Stimulated activated naive CD4-positive, alpha-beta T cell (primary cell): Measurements from ENCODE around the gene GPS1.

Source experiments
- DNase-seq, 6 experiments: peaks; one replicate each; lab custom pipeline; 2025; lab: John Stamatoyannopoulos, UW

The GPS1 gene

GRCh38 chr17:82045936-82046484 is 5.7 kb upstream of the GPS1 start:
- DNase-seq: no peak

GRCh38 chr17:82046903-82047302 is 4.8 kb upstream of the GPS1 start:
- DNase-seq: no peak

DNA sequence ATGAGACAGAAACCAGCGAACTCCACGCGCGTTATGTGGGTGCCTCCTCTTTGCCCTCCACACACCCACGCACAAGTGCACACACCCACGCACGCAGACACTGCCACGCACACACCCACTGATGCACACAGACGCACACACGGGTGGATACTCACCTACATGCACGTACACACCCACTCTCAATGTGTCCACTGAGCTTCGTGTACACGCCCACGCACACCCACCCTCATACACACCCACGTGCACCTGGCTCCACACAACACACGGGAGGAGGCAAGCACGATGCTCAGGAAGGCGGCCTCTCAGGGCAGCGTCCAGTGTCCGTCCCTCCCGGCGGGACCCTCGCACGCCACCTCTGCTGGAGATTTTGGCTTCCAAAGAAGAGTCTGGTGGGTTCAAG is 4.3 kb upstream of the GPS1 start:
- DNase-seq: no peak

- no peak for DNase-seq
These were observed 3.7 kb upstream of the GPS1 start for GRCh38 chr17:82047914-82048570.

- DNase-seq: no peak
These were observed 3.1 kb upstream of the GPS1 start for GRCh38 chr17:82048571-82048971.

DNA sequence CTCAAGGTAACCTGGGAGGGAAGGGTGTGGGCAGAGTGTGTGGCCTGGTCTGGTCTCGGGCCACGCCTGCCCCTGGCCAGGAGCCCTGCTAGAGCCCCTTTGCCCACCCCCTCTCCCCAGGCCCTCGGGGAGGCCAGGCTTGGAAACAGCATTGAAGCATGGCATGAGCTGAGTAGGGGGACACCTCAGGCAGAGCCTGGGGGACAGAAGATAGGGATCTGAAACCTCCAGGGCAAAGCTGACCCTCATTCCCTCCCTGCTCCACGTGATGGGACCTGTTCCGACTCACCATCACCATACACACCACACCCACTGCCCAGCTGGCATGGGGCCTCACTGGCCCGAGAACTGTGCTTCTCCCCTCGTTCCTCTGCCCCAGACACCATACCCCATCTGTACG is 2.6 kb upstream of the GPS1 start:
- DNase-seq: no peak

DNA sequence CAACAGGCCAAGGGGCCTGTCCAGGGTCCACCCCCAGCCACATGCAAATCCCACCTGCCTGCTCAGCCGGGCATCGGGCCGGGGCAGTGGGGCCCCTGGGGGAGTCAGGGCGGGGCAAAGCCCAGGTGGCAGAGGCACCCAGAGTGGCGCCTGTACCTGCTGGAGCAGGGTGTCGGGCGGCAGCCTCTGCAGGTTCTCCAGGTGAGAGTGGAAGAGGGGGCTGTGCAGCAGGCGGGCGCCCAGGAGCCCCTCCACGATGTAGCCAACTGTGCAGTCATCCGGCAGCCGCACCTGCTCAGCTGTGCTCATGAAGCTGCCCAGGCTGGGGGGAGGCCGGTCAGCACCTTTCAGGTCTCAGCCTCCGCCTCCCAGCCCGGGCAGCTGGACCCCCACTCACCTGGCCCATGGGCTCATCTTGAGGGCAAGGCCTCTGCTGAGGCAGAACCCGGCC is 2.2 kb upstream of the GPS1 start:
- DNase-seq: no peak

DNA sequence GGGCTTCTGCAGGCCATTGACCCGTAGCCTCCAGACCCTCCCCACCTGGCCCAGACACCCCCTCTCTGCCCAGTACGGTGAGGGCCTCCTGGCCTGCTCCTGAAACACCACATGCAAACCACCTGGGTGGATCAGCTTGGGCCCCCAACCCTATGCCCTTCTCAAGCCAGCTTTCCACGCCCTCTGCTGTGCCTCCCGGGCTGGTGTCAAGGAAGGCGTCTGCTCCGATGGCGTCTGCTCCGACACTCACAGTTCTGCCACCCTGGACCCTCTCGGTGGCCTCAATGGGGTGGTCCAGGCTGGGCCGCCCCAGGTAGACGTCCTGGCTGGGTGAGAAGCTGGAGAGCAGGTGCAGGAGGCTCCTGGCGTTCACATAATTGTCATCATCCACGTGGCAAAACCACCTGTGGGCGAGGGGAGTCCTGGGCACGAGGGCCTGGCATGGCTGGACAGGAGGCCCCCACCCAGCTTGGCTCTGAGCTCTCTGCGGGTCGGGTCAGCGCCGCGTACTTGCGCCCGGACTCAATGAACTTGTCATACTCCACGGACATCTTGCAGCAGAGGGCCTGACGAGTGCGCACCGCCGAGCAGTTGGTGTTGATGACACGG is 1.4 kb upstream of the GPS1 start:
- no peak for DNase-seq

- DNase-seq: no peak
These were observed 697 bp upstream of the GPS1 start for GRCh38 chr17:82050761-82051641.

DNA sequence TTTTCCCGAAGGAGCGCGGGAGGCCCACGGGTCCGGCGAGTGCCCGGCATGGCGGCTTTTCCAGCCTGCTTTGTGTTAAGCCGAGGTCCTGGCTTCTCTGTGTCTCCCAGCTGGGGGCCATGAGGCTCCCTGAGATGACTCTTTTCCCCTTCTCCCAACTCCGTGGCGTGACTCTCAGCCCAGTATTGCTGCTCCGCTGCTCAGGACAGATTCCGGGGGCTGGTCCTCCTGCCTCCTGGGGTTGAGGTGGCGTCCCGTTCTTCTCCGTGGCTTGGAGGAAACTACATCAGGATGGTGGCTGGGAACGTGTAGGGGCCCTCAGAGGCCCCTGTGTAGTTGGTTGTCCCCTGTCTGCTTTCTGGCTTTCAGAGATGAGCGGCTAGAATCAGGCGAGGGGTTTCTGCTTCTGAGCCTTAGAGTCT is 951 bp downstream of the GPS1 start:
- no peak for DNase-seq

DNA sequence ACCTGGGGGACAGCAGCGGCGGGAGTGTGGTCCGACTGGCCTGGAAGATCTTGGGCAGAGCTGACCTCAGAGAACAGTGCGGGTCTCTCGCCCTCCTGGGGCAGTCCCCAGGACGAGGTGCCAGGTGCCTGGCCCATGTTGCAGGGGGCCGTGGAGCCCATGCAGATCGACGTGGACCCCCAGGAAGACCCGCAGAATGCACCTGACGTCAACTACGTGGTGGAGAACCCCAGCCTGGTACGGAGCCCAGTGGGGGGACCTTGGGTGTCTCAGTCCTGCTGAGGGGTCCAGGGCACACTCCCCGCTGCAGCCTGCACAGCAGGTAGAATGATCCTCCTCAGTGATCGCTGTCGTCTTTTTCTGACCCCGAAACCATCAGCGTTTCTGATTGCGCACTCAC is 1.4 kb downstream of the GPS1 start:
- DNase-seq: no peak

DNA sequence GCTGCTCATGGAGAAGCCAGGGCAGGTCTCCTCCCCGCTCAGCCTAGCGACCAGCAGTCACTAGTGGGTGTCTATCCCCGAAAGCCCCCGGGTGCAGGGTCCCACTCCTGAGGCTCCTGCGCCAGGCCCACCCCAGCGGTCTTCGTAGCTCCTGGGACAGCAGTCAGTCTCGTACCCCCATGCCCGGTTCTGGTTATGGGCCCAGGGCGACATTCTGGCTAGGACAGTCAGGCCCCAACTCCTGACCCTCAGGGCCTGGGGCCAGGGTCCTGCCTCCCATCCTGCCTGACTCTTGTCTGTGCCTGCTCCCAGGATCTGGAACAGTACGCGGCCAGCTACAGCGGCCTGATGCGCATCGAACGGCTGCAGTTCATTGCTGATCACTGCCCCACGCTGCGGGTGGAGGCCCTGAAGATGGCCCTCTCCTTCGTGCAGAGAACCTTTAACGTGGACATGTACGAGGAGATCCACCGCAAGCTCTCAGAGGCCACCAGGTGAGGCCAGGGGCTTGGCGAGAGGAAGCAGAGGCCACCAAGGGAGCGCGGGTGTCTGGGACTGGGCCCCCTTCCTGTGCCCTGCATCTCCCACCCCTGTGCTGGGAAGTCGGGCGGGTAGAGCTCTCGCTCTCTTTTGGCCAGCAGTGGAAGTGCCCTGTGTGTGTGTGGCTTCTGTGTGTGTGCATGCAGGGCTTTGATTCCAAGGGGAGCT is 2.0 kb downstream of the GPS1 start:
- no peak for DNase-seq

DNA sequence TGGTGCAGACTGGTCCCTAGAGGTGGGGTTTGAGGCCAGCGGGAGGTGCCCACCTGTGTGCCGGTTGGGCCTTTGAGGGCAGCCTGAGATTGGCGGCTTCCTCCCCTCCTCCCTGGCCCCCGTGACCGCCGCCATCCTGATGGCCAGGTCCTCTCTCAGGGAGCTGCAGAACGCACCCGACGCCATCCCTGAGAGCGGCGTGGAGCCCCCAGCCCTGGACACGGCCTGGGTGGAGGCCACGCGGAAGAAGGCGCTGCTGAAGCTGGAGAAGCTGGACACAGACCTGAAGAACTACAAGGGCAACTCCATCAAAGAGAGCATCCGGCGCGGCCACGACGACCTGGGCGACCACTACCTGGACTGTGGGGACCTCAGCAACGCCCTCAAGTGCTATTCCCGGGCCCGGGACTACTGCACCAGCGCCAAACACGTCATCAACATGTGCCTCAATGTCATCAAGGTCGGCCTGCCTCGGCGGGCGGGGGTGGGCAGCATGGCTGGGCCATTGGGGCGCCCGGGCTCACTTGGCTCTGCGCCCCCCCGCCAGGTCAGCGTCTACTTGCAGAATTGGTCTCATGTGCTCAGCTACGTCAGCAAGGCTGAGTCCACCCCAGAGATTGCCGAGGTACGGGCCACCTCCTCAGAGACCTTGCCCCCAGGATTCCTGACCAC is 2.8 kb downstream of the GPS1 start:
- DNase-seq: no peak

DNA sequence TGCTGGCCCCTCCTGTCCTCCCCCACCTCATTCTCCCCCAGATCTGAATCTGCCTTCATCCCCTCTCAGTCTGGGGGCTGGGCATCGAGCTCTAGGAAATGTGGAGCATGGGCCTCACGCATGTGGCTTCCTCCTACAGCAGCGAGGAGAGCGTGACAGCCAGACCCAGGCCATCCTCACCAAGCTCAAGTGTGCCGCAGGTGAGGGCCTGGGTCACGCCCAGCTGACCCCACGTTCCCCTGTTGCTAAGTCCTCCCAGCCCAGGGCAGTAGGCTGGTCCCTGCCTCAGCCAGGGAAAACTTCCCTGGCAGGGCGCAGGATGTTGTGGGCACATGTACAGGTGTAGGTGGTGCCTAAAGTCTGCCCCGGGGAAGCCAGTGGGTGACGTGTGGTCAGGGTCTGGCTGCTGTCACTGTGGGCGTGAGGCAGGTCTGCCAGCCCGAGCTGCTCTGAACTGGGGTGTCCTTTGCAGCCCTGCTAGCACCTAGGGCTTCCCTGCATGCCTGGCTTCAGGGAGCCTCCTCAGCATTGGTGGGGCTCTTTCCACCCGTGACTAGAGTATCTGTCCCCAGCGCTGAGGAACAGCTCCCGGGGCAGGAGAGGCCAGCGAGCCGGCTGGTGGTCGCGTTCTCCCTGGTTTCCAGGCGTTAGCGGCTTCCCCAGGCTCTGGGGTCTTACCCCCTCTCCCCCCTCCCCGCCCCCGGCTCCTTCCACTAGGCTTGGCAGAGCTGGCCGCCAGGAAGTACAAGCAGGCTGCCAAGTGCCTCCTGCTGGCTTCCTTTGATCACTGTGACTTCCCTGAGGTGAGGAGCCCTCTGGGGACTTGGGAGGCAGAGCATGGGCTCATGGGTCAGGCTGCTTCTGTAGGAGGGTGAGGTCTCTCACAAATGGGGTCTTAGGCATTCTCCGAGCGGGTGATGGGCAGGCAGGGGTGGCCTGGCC is 3.6 kb downstream of the GPS1 start:
- DNase-seq: no peak

GRCh38 chr17:82055965-82056728 is 4.4 kb downstream of the GPS1 start:
- DNase-seq: no peak

DNA sequence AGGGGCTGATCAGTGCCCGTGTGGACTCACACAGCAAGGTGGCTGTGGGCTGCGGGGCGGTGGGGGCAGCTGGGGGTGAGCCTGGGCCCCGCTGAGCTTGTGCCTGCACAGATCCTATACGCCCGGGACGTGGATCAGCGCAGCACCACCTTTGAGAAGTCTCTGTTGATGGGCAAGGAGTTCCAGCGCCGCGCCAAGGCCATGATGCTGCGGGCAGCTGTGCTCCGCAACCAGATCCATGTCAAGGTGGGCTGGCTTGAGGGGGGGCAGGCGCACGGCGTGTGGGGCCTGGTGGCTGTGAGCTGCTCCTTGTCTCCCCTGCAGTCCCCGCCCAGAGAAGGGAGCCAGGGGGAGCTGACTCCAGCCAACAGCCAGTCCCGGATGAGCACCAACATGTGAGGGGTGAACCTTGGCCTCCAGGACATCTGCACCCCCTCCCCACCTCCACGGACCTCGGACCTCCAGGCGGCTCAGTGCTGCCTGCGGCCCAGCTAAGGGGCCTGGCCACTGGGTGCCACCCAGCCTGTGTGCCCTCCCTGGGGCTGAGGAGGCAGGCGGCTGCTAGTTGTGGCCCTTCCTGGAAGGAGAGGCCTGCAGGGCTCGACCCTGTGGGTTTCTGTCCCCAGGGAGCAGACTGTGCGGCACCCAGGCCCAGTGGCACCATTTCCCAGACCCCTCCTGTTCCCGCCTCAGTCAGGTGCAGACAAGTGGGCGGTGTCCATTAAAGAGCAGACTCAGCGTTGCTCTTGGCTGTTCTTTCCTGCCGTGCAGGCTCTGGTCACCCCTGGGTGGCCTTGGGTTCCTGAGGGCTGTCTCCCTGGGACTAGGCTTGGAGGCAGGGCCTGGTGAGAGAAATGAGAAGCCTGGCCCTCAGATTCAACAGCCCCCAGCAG is 5.3 kb downstream of the GPS1 start:
- no peak for DNase-seq

- no peak for DNase-seq
These were observed 6.6 kb downstream of the GPS1 start for GRCh38 chr17:82058230-82058854.

DNA sequence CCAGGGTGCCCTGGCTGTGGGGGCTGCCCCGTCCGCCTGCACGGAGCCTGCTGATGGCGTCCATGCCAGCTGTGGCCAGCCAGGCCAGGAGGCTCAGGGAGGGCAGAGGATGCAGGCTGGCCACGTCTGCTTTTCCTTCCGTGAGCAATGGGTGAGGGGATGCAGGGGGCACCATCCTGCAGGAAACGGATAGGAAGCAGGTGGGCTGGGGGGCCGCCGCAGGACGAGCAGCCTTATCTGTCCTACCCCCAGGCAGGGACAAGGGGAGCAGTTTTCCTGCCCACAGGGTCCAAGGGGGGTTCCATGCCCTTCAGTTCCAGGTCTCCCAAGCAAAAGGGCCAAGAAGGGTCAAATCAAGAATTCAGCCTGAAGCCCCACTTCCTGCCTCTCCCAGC is 7.2 kb downstream of the GPS1 start:
- no peak for DNase-seq
